ENCODE measurements around the gene KANSL1L.

The KANSL1L gene

DNA sequence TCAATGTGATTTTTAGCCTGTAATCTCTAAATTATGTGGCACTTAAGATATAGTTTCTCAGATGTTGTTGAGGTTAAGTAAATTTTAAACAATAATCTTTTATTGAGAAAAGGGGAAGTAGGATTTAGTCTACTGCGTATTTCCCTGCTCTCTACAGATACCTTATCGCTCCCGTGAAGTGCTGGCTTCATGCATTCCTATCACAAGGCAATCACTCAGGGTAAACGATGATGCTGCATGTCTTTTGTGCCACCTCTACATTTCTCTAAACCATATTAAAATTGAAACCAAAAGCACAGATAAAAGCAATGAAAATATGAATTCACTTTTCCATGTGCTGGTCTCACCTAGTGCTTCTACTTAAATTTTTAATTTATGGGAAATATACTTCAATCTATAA, 183.2 kb downstream of the KANSL1L start:
- DNase-seq: no peak

DNA sequence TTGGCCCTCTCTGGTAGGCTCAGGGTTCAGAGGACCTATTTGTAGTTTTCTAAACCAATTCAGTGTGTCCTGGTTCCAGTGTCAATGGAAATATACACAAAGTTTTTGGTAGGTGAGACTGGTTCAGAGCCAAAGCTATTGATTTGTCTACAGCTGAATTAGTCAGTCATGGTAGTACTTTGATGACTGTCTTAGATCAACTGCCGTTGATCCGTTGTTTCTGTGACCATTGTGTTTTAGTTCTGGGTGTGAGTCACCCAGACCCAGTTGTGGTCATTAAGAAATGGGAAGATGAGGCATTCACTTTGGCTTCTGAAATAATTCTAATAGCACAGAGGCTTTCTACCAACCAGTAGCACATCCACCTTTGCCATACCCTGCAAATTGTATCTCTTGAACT, 184.8 kb downstream of the KANSL1L start:
- DNase-seq: no peak

DNA sequence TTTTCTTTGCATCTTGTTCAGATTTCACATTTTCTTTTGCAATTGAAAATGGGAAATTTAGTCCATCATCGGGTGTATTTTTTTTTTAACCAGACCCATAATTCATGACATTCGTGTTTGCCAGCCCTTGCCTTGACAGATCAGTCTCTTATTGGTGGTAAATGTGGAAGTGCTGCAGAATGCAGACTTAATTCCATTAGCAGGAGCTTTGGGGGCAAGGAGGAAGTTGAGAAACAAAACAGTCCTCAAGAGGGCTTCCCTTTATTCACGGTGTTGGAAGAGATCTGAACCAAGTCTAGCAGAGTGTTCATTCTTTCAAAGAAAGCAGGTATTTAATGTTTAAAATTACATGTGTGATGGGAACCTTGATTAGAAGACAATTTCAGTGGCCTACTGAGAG, 185.3 kb downstream of the KANSL1L start:
- DNase-seq: no peak

DNA sequence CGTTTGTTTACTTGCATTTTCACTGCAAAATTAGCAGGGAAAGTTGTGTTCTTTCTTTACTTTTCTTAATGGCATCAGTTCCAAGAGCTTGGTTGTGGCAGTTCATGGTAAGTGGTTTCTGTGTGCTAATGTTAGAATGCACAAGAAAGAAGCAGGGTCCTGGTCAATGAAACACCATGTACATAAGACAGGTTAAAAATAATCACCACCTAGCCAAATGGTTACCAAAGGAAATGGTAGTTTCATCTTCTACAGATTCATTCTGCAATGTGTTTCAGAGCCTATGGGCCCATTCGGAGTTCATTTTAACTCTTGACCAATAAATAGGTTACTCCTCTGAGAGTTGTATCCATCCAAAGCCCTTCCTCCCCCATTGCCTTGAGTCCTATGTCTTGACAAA, 186.9 kb downstream of the KANSL1L start:
- DNase-seq: no peak

DNA sequence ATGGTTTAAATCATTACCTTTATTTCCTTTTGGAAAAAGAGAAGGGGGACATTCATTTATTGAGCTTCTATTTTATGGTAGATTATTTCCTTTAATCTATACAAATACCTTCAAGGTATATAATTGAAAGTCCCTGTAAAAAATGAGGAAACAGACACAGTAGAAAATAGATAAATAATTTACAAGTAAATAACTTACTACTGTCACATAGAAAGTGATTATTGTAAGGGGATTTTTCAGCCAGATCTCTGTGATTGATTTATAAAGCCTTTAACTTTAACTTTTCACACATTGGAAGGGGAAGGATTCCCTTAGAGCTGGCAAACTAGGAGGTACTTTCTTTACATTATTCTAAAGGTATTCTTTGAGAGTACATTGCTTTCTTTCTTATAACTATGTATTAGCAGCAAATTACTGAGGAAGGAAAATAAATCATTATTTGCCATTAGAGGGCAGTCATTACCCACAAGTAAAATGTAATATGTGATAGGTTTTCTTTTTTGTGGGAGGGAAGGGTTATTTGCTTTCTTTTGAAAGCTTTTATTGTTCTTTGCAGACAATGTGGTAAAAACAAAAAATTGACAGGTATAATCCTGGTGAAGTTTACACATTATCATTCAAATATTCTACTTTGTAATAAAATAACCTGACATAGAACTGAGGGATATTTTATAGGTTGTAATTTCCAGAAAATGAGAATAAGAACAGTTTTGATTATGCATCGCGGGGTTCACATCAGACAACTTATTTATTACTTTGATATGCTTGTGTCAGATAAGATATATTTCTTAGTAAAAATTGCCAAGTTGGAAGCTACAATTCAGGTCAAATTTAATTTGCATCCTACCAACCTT, 193.6 kb downstream of the KANSL1L start:
- DNase-seq: peak; percentile 53

- DNase-seq: no peak
Measured at GRCh38 chr2:209976698-209977385, 194.4 kb downstream of the KANSL1L start.

- DNase-seq: no peak
Measured at GRCh38 chr2:209974576-209974975, 196.6 kb downstream of the KANSL1L start.

DNA sequence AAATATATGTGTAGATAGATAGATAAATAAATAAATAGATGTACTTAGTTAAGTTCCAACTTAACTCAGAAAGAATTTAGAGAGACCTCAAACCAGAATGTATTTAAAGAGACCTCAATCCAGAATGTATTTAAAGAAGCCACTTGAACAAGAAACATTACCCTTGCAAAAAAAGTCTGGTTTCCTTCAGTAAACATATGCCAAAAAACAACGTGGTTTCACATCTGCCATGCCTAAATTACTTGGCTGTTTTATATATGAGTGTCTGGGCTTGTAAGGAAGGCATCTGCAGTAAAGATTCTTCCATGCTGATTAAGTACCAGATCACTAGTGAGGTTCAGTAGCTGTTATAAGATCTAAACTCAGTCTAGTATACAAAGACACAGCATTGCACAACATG, 197.9 kb downstream of the KANSL1L start:
- no peak for DNase-seq
